ENCODE results near the gene PLXNB1. TPM values are rescaled to one million over a fixed set of nuclear protein-coding genes. Genes with fewer than 3 reads are reported as not detected.

The PLXNB1 gene
- total RNA-seq, 1 donor from 2014 or later: 3.3 TPM

GRCh38 chr3:48419149-48419548, 10.7 kb downstream of the PLXNB1 start:
- intact Hi-C loops (cut with micrococcal nuclease): no loop called here

DNA sequence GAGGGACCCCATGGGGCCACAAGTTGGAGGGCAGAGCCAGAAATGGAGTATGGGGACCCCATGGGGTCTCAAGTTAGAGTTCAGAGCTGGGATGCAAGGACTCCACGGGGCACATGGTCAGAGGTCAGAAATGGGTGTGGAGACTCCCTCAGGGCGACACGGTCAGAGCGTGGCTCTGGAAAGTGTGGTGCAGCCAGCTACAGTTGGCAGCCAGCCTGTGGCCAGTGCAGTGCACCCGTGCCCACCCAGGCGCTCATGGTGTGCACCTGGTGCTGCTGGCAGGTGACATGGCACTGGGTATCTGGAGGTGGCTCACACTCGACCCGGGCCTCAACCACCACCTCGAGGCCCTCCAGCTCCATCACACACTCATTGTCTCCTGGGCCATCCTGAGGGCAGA, 11.2 kb downstream of the PLXNB1 start:
- intact Hi-C loops (cut with micrococcal nuclease): no loop called here

- intact Hi-C loops (cut with micrococcal nuclease): no loop called here
Measured at GRCh38 chr3:48418140-48418539, 11.7 kb downstream of the PLXNB1 start.

- intact Hi-C loops (cut with micrococcal nuclease): no loop called here
Measured at GRCh38 chr3:48417529-48418108, 12.3 kb downstream of the PLXNB1 start.

GRCh38 chr3:48416546-48416945, 13.3 kb downstream of the PLXNB1 start:
- intact Hi-C loops (cut with micrococcal nuclease): no loop called here

DNA sequence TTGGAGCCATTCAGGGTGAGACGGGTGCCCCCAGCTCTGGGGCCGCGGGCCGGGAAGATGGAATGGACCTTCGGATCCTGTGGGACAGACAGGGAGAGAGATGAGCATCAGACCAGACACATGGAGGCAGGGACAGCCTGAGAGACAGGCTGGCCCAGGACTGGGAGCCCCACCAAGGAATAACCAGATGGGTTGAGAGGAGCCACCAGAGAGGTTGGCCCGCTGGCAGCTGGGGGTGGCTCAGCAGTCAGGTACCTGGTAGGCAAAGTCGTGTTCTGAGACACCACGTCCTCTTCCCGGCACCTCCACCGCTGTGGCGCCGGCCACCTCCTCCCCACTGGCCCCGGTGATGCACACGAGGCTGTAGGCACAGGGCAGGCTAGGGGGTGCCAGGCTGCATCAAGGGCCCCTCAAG, 13.8 kb downstream of the PLXNB1 start:
- intact Hi-C loops (cut with micrococcal nuclease): no loop called here

GRCh38 chr3:48415251-48415953, 14.5 kb downstream of the PLXNB1 start:
- intact Hi-C loops (cut with micrococcal nuclease): no loop called here

DNA sequence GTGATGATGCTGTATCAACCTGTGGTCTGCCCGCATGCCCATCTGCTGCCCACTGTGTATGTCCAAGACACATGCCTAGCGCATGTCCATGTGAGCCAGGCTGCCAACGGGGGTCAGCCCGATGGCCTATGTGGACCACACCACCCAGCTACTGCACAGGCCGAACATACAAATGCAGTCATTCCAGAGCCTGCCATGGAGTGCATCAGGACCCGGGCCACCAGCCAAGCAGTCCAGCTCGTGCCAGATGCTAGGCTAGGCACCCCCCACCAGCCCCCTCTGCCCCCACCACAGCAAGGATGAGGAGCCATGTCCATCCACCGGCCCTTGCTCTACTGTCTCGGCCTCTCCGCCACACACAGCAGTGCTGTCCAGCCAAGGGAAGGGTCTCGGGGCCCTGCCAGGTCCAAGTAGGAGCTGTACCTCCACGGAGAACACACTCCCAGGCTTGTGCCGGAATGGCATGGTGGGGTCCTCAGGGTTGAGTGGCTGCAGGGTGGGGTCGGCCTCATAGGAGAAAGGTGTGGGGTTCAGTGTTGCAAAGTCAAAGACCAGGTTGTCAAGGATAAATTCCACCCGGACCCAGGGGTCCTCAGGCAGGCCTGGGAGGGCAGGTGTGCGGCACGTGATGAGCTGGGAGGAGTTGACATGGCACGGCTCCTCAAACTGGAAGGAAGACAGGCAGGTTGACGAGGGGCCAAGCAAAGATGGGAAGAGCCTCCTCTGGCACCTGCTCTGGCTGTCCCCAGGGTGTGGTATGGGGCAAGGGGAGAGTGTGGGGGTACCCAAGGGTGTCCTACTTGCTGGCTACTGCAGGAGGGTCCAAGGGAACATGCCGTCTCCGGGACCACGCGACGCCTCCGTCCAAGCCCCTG, 15.3 kb downstream of the PLXNB1 start:
- intact Hi-C loops (cut with micrococcal nuclease): no loop called here

DNA sequence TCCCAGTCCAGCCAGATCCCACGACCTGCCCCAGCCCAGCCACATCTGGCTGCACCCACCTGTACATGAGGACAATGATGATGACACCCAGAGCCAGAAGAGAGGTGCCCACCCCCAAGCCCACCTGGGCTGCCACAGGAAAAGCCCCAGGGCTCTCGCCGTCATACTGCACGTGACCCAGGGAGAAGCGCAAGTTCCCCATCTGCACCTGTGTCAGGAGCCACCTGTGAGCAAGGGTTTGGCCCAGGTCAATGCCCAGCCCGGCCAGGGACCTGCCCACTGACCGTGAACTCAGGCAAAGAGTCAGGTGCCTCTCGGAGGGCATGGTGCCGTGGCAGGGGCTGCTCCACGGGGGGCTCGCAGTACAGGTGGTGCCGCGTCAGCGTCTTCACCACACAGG, 16.3 kb downstream of the PLXNB1 start:
- intact Hi-C loops (cut with micrococcal nuclease): no loop called here

DNA sequence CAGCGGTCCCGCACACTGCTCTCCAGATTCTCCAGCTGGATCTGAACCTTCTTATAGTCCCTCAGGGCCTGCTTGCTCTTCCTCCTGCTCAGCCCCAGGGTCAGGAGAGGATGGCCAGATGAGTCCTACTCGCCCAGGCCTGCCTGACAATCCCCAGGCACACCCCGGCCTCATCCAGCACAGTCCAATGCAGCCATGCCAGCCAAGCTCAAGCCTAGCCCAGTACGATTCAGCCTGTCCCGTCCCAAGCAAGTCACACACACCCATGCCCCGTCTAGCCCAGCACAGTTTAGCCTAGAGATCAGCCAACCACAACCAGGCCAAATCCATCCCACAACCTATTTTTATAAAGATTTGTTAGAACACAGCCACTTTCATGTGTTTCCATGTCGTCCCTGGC, 16.8 kb downstream of the PLXNB1 start:
- intact Hi-C loops (cut with micrococcal nuclease): no loop called here

DNA sequence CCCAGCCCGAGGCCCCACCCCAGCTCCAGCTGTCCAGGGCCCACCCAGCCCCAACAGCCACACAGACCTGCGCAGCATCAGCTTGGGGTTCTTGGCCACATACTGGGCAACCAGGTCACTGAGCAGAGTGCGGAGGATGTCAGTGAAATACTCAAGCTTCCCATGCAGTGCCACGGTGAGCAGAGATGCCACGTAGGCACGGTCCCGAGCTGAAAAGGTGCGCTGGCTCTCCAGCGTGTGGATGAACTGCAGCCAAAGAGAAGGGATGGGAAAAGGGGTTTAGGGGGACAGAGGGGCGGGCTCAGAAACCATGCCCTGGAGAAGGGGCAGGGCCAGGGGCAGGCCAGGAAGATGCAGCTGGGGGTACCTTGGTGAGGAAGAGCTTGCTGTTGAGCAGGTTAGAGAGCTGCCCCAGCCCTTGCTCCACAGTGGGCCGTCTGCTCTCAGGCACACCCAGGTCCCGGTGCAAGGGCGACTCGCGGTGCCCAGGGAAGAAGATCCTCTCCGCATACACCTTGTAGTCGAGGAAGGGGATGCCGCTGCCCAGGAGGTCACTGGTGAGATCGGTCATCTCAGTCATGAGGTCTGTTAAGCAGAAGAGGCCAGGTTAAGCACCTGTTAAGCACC, 17.4 kb downstream of the PLXNB1 start:
- intact Hi-C loops (cut with micrococcal nuclease): no loop called here

DNA sequence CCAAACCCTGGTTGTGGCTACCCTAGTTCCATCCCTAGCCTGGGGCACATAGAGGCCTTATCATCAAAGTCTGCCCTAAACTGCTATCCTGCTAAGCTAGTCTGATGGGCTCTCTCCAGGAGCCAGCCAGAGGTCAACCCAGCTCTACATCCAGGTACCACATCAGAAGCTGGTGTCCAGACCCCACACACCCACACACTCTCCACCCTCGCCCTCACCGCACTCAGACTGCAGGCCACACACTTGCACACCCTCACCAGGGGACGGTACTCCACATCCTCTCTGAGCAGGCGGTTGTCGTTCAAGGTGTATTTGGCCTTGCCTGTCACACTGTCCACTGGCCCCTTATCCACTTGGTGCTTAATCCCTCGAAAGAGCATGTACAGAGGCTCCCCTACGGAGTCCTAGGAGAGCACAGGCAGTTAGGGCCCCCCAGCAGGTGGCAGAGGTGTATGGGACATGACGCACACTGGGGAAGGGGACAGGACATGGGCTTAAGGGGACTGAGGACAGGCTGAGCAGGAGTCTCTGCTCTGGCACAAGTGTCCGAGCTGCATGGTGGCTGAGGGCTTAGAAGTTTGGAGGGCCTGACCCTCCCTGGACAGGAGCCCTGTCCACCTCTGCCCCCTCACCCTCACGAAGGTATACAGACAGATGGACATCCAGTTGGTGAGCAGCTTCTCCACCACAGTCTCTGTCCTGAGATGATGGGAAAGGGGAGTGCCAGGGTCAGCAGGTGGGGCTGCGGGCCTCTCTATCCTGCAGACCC, 18.1 kb downstream of the PLXNB1 start:
- intact Hi-C loops (cut with micrococcal nuclease): no loop called here

GRCh38 chr3:48411041-48411588, 18.8 kb downstream of the PLXNB1 start:
- intact Hi-C loops (cut with micrococcal nuclease): no loop called here

DNA sequence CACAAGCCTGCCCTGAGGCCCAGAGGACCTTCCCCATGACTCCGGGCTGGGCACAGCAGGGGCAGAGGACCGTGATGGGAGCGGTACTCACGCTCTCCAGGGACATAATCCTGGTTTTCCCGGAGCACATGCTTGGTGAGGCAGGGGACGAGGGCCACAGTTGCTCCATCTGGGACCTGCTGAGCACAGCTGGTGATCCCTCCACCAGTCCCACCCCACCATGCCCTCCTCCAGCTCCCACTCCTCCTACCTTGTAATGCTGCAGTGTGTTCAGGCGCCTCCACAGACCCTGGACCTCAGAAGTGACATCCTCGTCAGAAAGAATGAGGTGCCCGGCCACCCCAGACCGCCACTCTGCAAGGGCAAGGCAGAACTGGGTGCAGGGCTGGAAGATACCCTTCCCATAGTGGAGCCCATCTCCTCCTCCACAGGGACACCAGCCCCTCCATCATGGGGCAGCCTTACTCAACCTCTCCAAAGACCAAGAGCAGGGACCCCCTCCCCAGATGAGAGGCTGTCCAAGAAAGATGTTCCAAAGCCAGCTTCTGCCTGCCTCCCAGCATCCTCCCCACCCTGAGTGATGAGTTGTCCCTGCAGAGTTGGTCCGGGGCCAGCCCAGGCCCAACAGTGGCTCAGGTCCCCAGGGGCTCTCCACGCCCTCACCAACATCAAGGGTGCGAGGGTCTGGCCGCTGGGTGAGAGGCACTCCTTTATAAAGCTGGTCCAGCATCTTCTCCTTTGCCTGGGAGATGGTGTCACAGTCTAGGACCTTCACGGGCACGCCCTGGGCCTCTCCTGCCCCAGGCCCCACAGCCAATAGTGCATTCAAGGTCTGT, 19.5 kb downstream of the PLXNB1 start:
- intact Hi-C loops (cut with micrococcal nuclease): no loop called here

GRCh38 chr3:48409291-48410201, 20.3 kb downstream of the PLXNB1 start:
- intact Hi-C loops (cut with micrococcal nuclease): no loop called here

DNA sequence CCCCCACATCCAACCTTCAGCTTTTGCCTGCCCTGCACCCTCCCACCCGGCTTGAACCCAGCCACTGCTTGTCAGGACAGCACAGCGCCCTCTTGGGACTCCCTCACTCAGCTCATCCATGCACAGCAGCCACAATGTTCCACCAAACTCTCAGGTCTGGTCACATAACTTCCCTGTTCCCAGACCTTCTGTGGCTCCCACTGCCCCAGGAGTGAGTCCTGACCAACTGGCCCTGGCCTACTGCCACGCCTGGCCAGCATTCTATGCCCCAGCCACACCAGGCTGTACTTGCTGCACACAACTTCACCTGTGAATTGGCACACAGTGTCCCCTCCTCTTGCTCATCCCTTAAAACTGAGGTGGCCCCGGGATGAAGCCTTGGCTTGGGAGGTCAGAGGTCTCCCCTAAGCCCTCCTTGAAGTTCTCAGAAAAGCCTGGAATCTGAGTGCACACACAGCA, 21.0 kb downstream of the PLXNB1 start:
- intact Hi-C loops (cut with micrococcal nuclease): no loop called here

DNA sequence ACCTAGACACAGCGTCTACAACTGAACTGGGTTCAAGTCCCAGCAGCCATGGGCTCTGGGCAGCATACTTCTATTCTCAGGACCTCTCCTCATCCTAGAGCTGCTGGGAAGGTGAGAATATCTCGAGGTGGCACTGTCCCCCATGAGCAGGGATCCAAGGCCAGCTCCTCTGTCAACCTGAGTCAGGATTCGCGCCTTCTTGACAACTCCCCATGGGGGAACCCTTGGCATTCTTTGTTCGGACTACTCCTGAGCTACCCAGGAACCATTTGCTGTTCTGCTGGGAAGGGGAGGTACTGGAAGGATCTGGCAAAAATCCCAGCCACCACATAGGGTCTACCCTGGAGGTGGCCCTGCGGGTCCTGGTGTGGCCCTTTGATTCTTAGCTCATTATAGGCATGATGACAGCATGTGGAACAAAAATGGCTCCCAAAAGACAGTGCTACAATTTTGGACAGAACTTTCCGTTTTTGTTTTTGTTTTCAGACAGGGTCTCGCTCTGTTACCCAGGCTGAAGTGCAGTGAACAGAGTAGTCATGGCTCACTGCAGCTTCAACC, 22.3 kb downstream of the PLXNB1 start:
- intact Hi-C loops (cut with micrococcal nuclease): no loop called here

Data from T-helper 1 cell treated with Interleukin-12 subunit alpha and Interleukin-12 subunit beta and Interleukin-4 antibody, amounts not matched to agents 30 ng/mL and 1 ng/mL, for 36 hours (primary cell).